ENCODE measurements around the gene SLC1A3. TPM values are rescaled to one million over a fixed set of nuclear protein-coding genes. Genes with fewer than 3 reads are reported as not detected.

The SLC1A3 gene
- total RNA-seq (2021) (20.5 and 28.9 TPM in 2 replicates), Bru-seq, nascent RNA (percentile 79 among the genes with signal in this experiment), BruChase-seq, experiment 1, labeled RNA remaining after a 2-hour chase (percentile 77 among the genes with signal in this experiment), BruChase-seq, experiment 2, labeled RNA remaining after a 6-hour chase (percentile 75 among the genes with signal in this experiment)
- long read RNA-seq, full-length matches to known transcripts: 22 of 28 reads
- long read RNA-seq, partial matches to known transcripts: 1 of 28 reads
- long read RNA-seq, other reads (novel, unspliced or antisense): 5 of 28 reads

DNA sequence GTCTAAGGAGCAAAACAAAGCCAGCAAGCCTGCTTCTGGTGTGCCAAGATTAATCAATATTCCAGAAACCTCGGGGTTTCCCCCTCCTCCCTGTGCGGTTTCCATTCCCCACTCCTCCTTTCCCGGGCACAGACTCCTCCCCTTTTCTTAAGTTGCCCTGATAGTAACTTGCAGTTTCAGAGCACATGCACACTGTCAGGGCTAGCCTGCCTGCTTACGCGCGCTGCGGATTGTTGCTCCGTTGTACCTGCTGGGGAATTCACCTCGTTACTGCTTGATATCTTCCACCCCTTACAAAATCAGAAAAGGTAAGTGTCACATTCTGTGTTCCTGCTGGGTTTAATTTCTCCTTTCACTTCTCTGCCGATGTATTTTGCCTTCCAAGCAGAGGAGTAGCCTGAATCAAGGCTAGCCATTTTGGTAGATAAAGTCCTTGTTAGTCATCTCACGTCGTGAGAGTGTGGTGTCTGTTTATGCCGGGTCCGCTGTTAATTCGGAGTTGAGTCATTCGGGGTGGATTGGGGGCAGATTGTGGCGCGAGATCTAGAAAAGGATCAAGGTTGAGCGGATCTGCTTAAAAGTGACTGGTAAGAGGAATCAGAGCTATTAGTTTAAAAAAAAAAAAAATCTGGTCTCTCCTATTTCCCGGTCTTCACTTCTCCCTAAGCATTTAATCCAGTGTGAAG lies at the start of gene SLC1A3:
TSS of gene SLC1A3 (plus strand) at position 179 of the 686 bp plus-strand sequence. CDS start 1,818 bp downstream, outside the sequence.
- peaks cover 5% of the 10 kb centered on the region for H3K36me3 ChIP-seq (ENCODE audit: insufficient read depth, low read length, poor library complexity, severe bottlenecking)
- no peak for TF ChIP-seq EZH2 (IDR thresholded peaks at IDR 0.05; ENCODE audit: borderline replicate concordance, low read depth, low read length, poor library complexity, severe bottlenecking)
- TF ChIP-seq, protein P1, sequence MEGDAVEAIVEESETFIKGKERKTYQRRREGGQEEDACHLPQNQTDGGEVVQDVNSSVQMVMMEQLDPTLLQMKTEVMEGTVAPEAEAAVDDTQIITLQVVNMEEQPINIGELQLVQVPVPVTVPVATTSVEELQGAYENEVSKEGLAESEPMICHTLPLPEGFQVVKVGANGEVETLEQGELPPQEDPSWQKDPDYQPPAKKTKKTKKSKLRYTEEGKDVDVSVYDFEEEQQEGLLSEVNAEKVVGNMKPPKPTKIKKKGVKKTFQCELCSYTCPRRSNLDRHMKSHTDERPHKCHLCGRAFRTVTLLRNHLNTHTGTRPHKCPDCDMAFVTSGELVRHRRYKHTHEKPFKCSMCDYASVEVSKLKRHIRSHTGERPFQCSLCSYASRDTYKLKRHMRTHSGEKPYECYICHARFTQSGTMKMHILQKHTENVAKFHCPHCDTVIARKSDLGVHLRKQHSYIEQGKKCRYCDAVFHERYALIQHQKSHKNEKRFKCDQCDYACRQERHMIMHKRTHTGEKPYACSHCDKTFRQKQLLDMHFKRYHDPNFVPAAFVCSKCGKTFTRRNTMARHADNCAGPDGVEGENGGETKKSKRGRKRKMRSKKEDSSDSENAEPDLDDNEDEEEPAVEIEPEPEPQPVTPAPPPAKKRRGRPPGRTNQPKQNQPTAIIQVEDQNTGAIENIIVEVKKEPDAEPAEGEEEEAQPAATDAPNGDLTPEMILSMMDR (conservative IDR thresholded peaks at IDR 0.05; ENCODE audit: low read depth, low read length): no peak
- H3K27me3 ChIP-seq (replicated peaks; ENCODE audit: insufficient read depth, low read depth, low read length, poor library complexity): no peaks in the 10 kb centered on the region
- ChIA-PET POLR2A (ENCODE audit: low non-redundant PET) (interaction anchor here (0.5 to 0.7 kb wide), 2 partner anchors 10 to 13 kb away, joined by 3 read pairs; no protein-coding TSS in a partner anchor), CTCF (no interaction called here)
- DNase-seq (ENCODE audit: low spot score): peak; percentile 93
- peak within 1 kb of the TSS; percentile 71 for H3K4me3 ChIP-seq (ENCODE audit: low read depth, low read length, poor library complexity, severe bottlenecking)
- intact Hi-C loops (cut with micrococcal nuclease; ENCODE audit: unreplicated experiment): loop anchor here (5.0 kb wide), 1 partner anchor 86 kb away; no protein-coding TSS in a partner anchor
- peak within 1 kb of the TSS; percentile 79 for H3K27ac ChIP-seq (ENCODE audit: low read depth, low read length, poor library complexity, severe bottlenecking)
- peaks cover 23% of the 10 kb centered on the region for H3K4me1 ChIP-seq (ENCODE audit: insufficient read depth, low read length, poor library complexity, severe bottlenecking)
- TSS peak; percentile 85 for BruUV-seq (replicated peaks)
- no peaks in the 10 kb centered on the region for H3K9me3 ChIP-seq (ENCODE audit: low read depth, low read length, poor library complexity, severe bottlenecking)

DNA sequence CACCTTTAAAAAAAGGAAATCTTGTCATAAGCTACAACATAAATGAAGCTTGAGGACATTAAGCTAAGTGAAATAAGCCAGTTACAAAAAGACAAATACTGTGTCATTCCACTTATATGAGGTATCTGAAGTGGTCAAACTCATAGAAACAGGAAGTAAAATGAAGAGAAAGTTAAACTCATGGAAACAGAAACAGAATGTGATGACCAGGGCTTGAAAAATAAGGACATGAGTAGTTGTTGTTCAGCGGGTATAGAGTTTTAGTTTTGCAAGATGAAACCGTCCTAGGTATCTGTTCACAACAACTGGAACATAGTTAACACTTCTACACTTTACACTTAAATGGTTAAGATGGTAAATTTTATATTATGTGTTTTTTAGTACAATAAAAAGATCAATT lies 47.8 kb upstream of the SLC1A3 start:
- DNase-seq (ENCODE audit: low spot score): no peak
- CTCF ChIA-PET: no interaction called here

DNA sequence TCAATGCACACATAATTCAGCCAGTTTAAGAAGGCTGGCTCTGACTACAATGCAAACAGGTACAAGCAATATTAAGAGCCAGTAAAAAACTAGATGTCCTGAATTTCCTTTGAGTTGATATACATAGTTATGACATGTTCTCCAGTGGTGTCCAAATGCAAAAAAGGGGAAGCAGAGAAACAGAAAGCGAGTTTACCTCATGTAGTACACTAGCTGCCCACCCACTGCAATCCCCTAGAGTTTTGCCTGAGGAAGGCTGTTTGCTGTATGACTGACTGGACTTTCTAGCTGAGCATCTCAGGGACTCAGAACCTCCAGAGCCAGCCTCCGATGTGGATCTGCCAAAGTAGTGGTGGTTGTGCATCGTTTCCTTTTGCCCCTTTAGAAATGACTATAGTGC lies 44.8 kb upstream of the SLC1A3 start:
- Histone ChIP-seq H3K27me3 (replicated peaks; ENCODE audit: insufficient read depth, low read depth, low read length, poor library complexity) (no peaks in the 10 kb centered on the region), H3K27ac (ENCODE audit: low read depth, low read length, poor library complexity, severe bottlenecking) (no peak overlapping the region), H3K4me3 (ENCODE audit: low read depth, low read length, poor library complexity, severe bottlenecking) (no peak overlapping the region), H3K36me3 (ENCODE audit: insufficient read depth, low read length, poor library complexity, severe bottlenecking) (no peaks in the 10 kb centered on the region), H3K4me1 (ENCODE audit: insufficient read depth, low read length, poor library complexity, severe bottlenecking) (no peaks in the 10 kb centered on the region), H3K9me3 (ENCODE audit: low read depth, low read length, poor library complexity, severe bottlenecking) (no peaks in the 10 kb centered on the region)
- CTCF ChIA-PET: no interaction called here
- DNase-seq (ENCODE audit: low spot score): no peak
- no peak for TF ChIP-seq EZH2 (IDR thresholded peaks at IDR 0.05; ENCODE audit: borderline replicate concordance, low read depth, low read length, poor library complexity, severe bottlenecking)
- TF ChIP-seq, protein P1 (conservative IDR thresholded peaks at IDR 0.05; ENCODE audit: low read depth, low read length): no peak
- intact Hi-C loops (cut with micrococcal nuclease; ENCODE audit: unreplicated experiment): no loop called here
- BruUV-seq (replicated peaks): no TSS peak
- POLR2A ChIA-PET (ENCODE audit: low non-redundant PET): no interaction called here

More for the DNA sequence above, 47.8 kb upstream of the SLC1A3 start:
- POLR2A ChIA-PET (ENCODE audit: low non-redundant PET): no interaction called here
- Histone ChIP-seq H3K4me3 (ENCODE audit: low read depth, low read length, poor library complexity, severe bottlenecking) (no peak overlapping the region), H3K27ac (ENCODE audit: low read depth, low read length, poor library complexity, severe bottlenecking) (no peak overlapping the region), H3K4me1 (ENCODE audit: insufficient read depth, low read length, poor library complexity, severe bottlenecking) (no peaks in the 10 kb centered on the region), H3K27me3 (replicated peaks; ENCODE audit: insufficient read depth, low read depth, low read length, poor library complexity) (no peaks in the 10 kb centered on the region), H3K36me3 (ENCODE audit: insufficient read depth, low read length, poor library complexity, severe bottlenecking) (no peaks in the 10 kb centered on the region), H3K9me3 (ENCODE audit: low read depth, low read length, poor library complexity, severe bottlenecking) (no peaks in the 10 kb centered on the region)
- no TSS peak for BruUV-seq (replicated peaks)
- TF ChIP-seq, protein P1 (conservative IDR thresholded peaks at IDR 0.05; ENCODE audit: low read depth, low read length): no peak
- no peak for TF ChIP-seq EZH2 (IDR thresholded peaks at IDR 0.05; ENCODE audit: borderline replicate concordance, low read depth, low read length, poor library complexity, severe bottlenecking)
- intact Hi-C loops (cut with micrococcal nuclease; ENCODE audit: unreplicated experiment): no loop called here

All from A673 (cell line).